ENCODE measurements around the gene SIGLEC6.

The SIGLEC6 gene

GRCh38 chr19:51485960-51486660 is 45.4 kb downstream of the SIGLEC6 start:
- Histone ChIP-seq H3K36me3 (ENCODE audit: insufficient read depth, low read length) (no peaks in the 10 kb centered on the region), H3K4me1 (ENCODE audit: control insufficient read depth, insufficient read depth, low read length) (no peaks in the 10 kb centered on the region), H3K4me3 (ENCODE audit: low read length) (no peak overlapping the region)

GRCh38 chr19:51480590-51480989 is 50.9 kb downstream of the SIGLEC6 start:
- Histone ChIP-seq H3K4me3 (ENCODE audit: low read length) (no peak overlapping the region), H3K27me3 (ENCODE audit: control insufficient read depth, insufficient read depth, low read length) (no peaks in the 10 kb centered on the region), H3K9me3 (replicated peaks; ENCODE audit: low read length) (peaks cover 13% of the 10 kb centered on the region), H3K9ac (ENCODE audit: low read depth, low read length) (no peak overlapping the region), H3K36me3 (ENCODE audit: insufficient read depth, low read length) (no peaks in the 10 kb centered on the region), H3K4me1 (ENCODE audit: control insufficient read depth, insufficient read depth, low read length) (no peaks in the 10 kb centered on the region), H3K4me2 (ENCODE audit: low read length) (no peak overlapping the region)

More at GRCh38 chr19:51485960-51486660, 45.4 kb downstream of the SIGLEC6 start:
- Histone ChIP-seq H3K9me3 (replicated peaks; ENCODE audit: low read length) (peaks cover 13% of the 10 kb centered on the region), H3K9ac (ENCODE audit: low read depth, low read length) (no peak overlapping the region), H3K4me2 (ENCODE audit: low read length) (no peak overlapping the region), H3K27me3 (ENCODE audit: control insufficient read depth, insufficient read depth, low read length) (no peaks in the 10 kb centered on the region)

- Histone ChIP-seq H3K9me3 (replicated peaks; ENCODE audit: low read length) (peaks cover 8% of the 10 kb centered on the region), H3K27me3 (ENCODE audit: control insufficient read depth, insufficient read depth, low read length) (no peaks in the 10 kb centered on the region)
These were observed 51.7 kb downstream of the SIGLEC6 start for GRCh38 chr19:51479531-51480331.

GRCh38 chr19:51478381-51479234 is 52.9 kb downstream of the SIGLEC6 start, which contains the start of gene CEACAM18:
Gene CEACAM18 (plus strand): TSS chr19:51478539.
- no peaks in the 10 kb centered on the region for H3K4me1 ChIP-seq (ENCODE audit: control insufficient read depth, insufficient read depth, low read length)
- no peaks in the 10 kb centered on the region for H3K27me3 ChIP-seq (ENCODE audit: control insufficient read depth, insufficient read depth, low read length)
- peaks cover 3% of the 10 kb centered on the region for H3K9me3 ChIP-seq (replicated peaks; ENCODE audit: low read length)
- H3K4me2 ChIP-seq (ENCODE audit: low read length): no peak within 1 kb of the TSS
- H3K4me3 ChIP-seq (ENCODE audit: low read length): no peak within 1 kb of the TSS
- no peak within 1 kb of the TSS for H3K9ac ChIP-seq (ENCODE audit: low read depth, low read length)
- H3K36me3 ChIP-seq (ENCODE audit: insufficient read depth, low read length): no peaks in the 10 kb centered on the region

More at GRCh38 chr19:51479531-51480331, 51.7 kb downstream of the SIGLEC6 start:
- Histone ChIP-seq H3K36me3 (ENCODE audit: insufficient read depth, low read length) (no peaks in the 10 kb centered on the region), H3K9ac (ENCODE audit: low read depth, low read length) (no peak overlapping the region), H3K4me3 (ENCODE audit: low read length) (no peak overlapping the region), H3K4me1 (ENCODE audit: control insufficient read depth, insufficient read depth, low read length) (no peaks in the 10 kb centered on the region), H3K4me2 (ENCODE audit: low read length) (no peak overlapping the region)

GRCh38 chr19:51477344-51477743 is 54.1 kb downstream of the SIGLEC6 start:
- H3K27me3 ChIP-seq (ENCODE audit: control insufficient read depth, insufficient read depth, low read length): no peaks in the 10 kb centered on the region
- H3K4me3 ChIP-seq (ENCODE audit: low read length): no peak overlapping the region
- H3K4me1 ChIP-seq (ENCODE audit: control insufficient read depth, insufficient read depth, low read length): no peaks in the 10 kb centered on the region
- peaks cover 3% of the 10 kb centered on the region for H3K9me3 ChIP-seq (replicated peaks; ENCODE audit: low read length)
- H3K9ac ChIP-seq (ENCODE audit: low read depth, low read length): no peak overlapping the region
- no peaks in the 10 kb centered on the region for H3K36me3 ChIP-seq (ENCODE audit: insufficient read depth, low read length)
- no peak overlapping the region for H3K4me2 ChIP-seq (ENCODE audit: low read length)

- H3K9me3 ChIP-seq (replicated peaks; ENCODE audit: low read length): peaks cover 3% of the 10 kb centered on the region
- no peaks in the 10 kb centered on the region for H3K27me3 ChIP-seq (ENCODE audit: control insufficient read depth, insufficient read depth, low read length)
- H3K36me3 ChIP-seq (ENCODE audit: insufficient read depth, low read length): no peaks in the 10 kb centered on the region
- H3K4me1 ChIP-seq (ENCODE audit: control insufficient read depth, insufficient read depth, low read length): no peaks in the 10 kb centered on the region
- H3K4me2 ChIP-seq (ENCODE audit: low read length): no peak overlapping the region
- H3K9ac ChIP-seq (ENCODE audit: low read depth, low read length): no peak overlapping the region
- H3K4me3 ChIP-seq (ENCODE audit: low read length): no peak overlapping the region
These were observed 55.3 kb downstream of the SIGLEC6 start for GRCh38 chr19:51476164-51476563.

- Histone ChIP-seq H3K4me1 (ENCODE audit: control insufficient read depth, insufficient read depth, low read length) (no peaks in the 10 kb centered on the region), H3K27me3 (ENCODE audit: control insufficient read depth, insufficient read depth, low read length) (no peaks in the 10 kb centered on the region), H3K4me2 (ENCODE audit: low read length) (no peak overlapping the region), H3K9ac (ENCODE audit: low read depth, low read length) (no peak overlapping the region), H3K9me3 (replicated peaks; ENCODE audit: low read length) (no peaks in the 10 kb centered on the region), H3K4me3 (ENCODE audit: low read length) (no peak overlapping the region), H3K36me3 (ENCODE audit: insufficient read depth, low read length) (no peaks in the 10 kb centered on the region)
These were observed 58.3 kb downstream of the SIGLEC6 start for GRCh38 chr19:51473009-51473707.

GRCh38 chr19:51472607-51473006 is 58.9 kb downstream of the SIGLEC6 start:
- H3K27me3 ChIP-seq (ENCODE audit: control insufficient read depth, insufficient read depth, low read length): no peaks in the 10 kb centered on the region
- no peaks in the 10 kb centered on the region for H3K36me3 ChIP-seq (ENCODE audit: insufficient read depth, low read length)
- no peaks in the 10 kb centered on the region for H3K9me3 ChIP-seq (replicated peaks; ENCODE audit: low read length)
- no peaks in the 10 kb centered on the region for H3K4me1 ChIP-seq (ENCODE audit: control insufficient read depth, insufficient read depth, low read length)
- H3K4me2 ChIP-seq (ENCODE audit: low read length): no peak overlapping the region
- no peak overlapping the region for H3K4me3 ChIP-seq (ENCODE audit: low read length)
- H3K9ac ChIP-seq (ENCODE audit: low read depth, low read length): no peak overlapping the region

- Histone ChIP-seq H3K4me2 (ENCODE audit: low read length) (no peak overlapping the region), H3K4me1 (ENCODE audit: control insufficient read depth, insufficient read depth, low read length) (no peaks in the 10 kb centered on the region), H3K36me3 (ENCODE audit: insufficient read depth, low read length) (no peaks in the 10 kb centered on the region), H3K9ac (ENCODE audit: low read depth, low read length) (no peak overlapping the region), H3K4me3 (ENCODE audit: low read length) (no peak overlapping the region), H3K27me3 (ENCODE audit: control insufficient read depth, insufficient read depth, low read length) (no peaks in the 10 kb centered on the region), H3K9me3 (replicated peaks; ENCODE audit: low read length) (no peaks in the 10 kb centered on the region)
These were observed 59.9 kb downstream of the SIGLEC6 start for GRCh38 chr19:51471527-51471926.

GRCh38 chr19:51470966-51471365 is 60.5 kb downstream of the SIGLEC6 start:
- no peak overlapping the region for H3K9ac ChIP-seq (ENCODE audit: low read depth, low read length)
- H3K4me2 ChIP-seq (ENCODE audit: low read length): no peak overlapping the region
- no peak overlapping the region for H3K4me3 ChIP-seq (ENCODE audit: low read length)
- H3K36me3 ChIP-seq (ENCODE audit: insufficient read depth, low read length): no peaks in the 10 kb centered on the region
- H3K9me3 ChIP-seq (replicated peaks; ENCODE audit: low read length): no peaks in the 10 kb centered on the region
- H3K27me3 ChIP-seq (ENCODE audit: control insufficient read depth, insufficient read depth, low read length): no peaks in the 10 kb centered on the region
- H3K4me1 ChIP-seq (ENCODE audit: control insufficient read depth, insufficient read depth, low read length): no peaks in the 10 kb centered on the region

GRCh38 chr19:51469629-51470028 is 61.8 kb downstream of the SIGLEC6 start:
- Histone ChIP-seq H3K4me2 (ENCODE audit: low read length) (no peak overlapping the region), H3K9ac (ENCODE audit: low read depth, low read length) (no peak overlapping the region), H3K9me3 (replicated peaks; ENCODE audit: low read length) (no peaks in the 10 kb centered on the region), H3K27me3 (ENCODE audit: control insufficient read depth, insufficient read depth, low read length) (no peaks in the 10 kb centered on the region), H3K36me3 (ENCODE audit: insufficient read depth, low read length) (no peaks in the 10 kb centered on the region), H3K4me1 (ENCODE audit: control insufficient read depth, insufficient read depth, low read length) (no peaks in the 10 kb centered on the region), H3K4me3 (ENCODE audit: low read length) (no peak overlapping the region)
